Measurements from ENCODE around the gene PPIG. TPM values are rescaled to one million over a fixed set of nuclear protein-coding genes. Genes with fewer than 3 reads are reported as not detected.

The PPIG gene
- total RNA-seq, 1 donor from 2014 or later = 69.8 TPM

- Mint-ChIP-seq H3K4me3 (no peak overlapping the region), H3K36me3 (ENCODE audit: low read depth) (no peaks in the 10 kb centered on the region), H3K27me3 (peaks cover 13% of the 10 kb centered on the region), H3K27ac (no peak overlapping the region), H3K9me3 (no peaks in the 10 kb centered on the region), H3K4me1 (no peaks in the 10 kb centered on the region)
- ChIA-PET POLR2A (no interaction called here), CTCF (no interaction called here)
- no peak for TF ChIP-seq CTCF (IDR thresholded peaks at IDR 0.05)
- intact Hi-C loops (cut with micrococcal nuclease) = no loop called here
- no peak for DNase-seq
- no peak for ATAC-seq (ENCODE audit: low read depth)
Measured at GRCh38 chr2:169673106-169673505, 89.0 kb downstream of the PPIG start.

GRCh38 chr2:169673921-169674320 is 89.8 kb downstream of the PPIG start:
- ChIA-PET CTCF (no interaction called here), POLR2A (no interaction called here)
- Mint-ChIP-seq H3K4me3 (no peak overlapping the region), H3K4me1 (no peaks in the 10 kb centered on the region), H3K36me3 (ENCODE audit: low read depth) (no peaks in the 10 kb centered on the region), H3K27ac (no peak overlapping the region), H3K27me3 (peaks cover 13% of the 10 kb centered on the region), H3K9me3 (no peaks in the 10 kb centered on the region)
- TF ChIP-seq CTCF (IDR thresholded peaks at IDR 0.05) = no peak
- DNase-seq (no peak), ATAC-seq (ENCODE audit: low read depth) (no peak)
- intact Hi-C loops (cut with micrococcal nuclease) = no loop called here

- intact Hi-C loops (cut with micrococcal nuclease) = no loop called here
- H3K4me3 Mint-ChIP-seq = no peak overlapping the region
- H3K27ac Mint-ChIP-seq = no peak overlapping the region
Measured at GRCh38 chr2:169676357-169676756, 92.2 kb downstream of the PPIG start.

GRCh38 chr2:169676850-169677249 is 92.7 kb downstream of the PPIG start:
- intact Hi-C loops (cut with micrococcal nuclease) = no loop called here
- Mint-ChIP-seq H3K27me3 (peaks cover 13% of the 10 kb centered on the region), H3K4me1 (no peaks in the 10 kb centered on the region), H3K4me3 (no peak overlapping the region), H3K27ac (no peak overlapping the region), H3K9me3 (no peaks in the 10 kb centered on the region), H3K36me3 (ENCODE audit: low read depth) (no peaks in the 10 kb centered on the region)
- TF ChIP-seq CTCF (IDR thresholded peaks at IDR 0.05) = no peak
- ATAC-seq (ENCODE audit: low read depth) (no peak), DNase-seq (no peak)
- ChIA-PET POLR2A (no interaction called here), CTCF (interaction anchor here (1.5 kb wide), 1 partner anchor 149 kb away, joined by 3 read pairs; no protein-coding TSS in a partner anchor)

More at GRCh38 chr2:169676357-169676756, 92.2 kb downstream of the PPIG start:
- POLR2A ChIA-PET = no interaction called here
- CTCF ChIA-PET = no interaction called here
- Mint-ChIP-seq H3K27me3 (peaks cover 13% of the 10 kb centered on the region), H3K36me3 (ENCODE audit: low read depth) (no peaks in the 10 kb centered on the region), H3K9me3 (no peaks in the 10 kb centered on the region), H3K4me1 (no peaks in the 10 kb centered on the region)
- TF ChIP-seq CTCF (IDR thresholded peaks at IDR 0.05) = no peak
- ATAC-seq (ENCODE audit: low read depth) (no peak), DNase-seq (no peak)

- no peak for TF ChIP-seq CTCF (IDR thresholded peaks at IDR 0.05)
- Mint-ChIP-seq H3K27me3 (peaks cover 2% of the 10 kb centered on the region), H3K4me1 (no peaks in the 10 kb centered on the region), H3K4me3 (no peak overlapping the region), H3K36me3 (ENCODE audit: low read depth) (no peaks in the 10 kb centered on the region), H3K9me3 (no peaks in the 10 kb centered on the region), H3K27ac (no peak overlapping the region)
- intact Hi-C loops (cut with micrococcal nuclease) = no loop called here
- ATAC-seq (ENCODE audit: low read depth) = no peak
- DNase-seq = no peak
- ChIA-PET CTCF (no interaction called here), POLR2A (no interaction called here)
Measured at GRCh38 chr2:169683054-169683424, 98.9 kb downstream of the PPIG start.

All from activated B cell treated with CpG ODN at 0.5 μM for 24 hours (primary cell).